Heart right ventricle (tissue), 16 donors: Measurements from ENCODE around the gene NPFFR1. TPM values are rescaled to one million over a fixed set of nuclear protein-coding genes. Genes with fewer than 3 reads are reported as not detected.

Experiments used
- ATAC-seq, 8 donors: fragments of 200-7000 bp; cut with Tn5 transposase; one replicate each; pipeline ENCODE4 v1.9.1; 2020; ENCODE audit warnings: mild to moderate bottlenecking in 8 of 8, moderate library complexity in 8 of 8, moderate number of reproducible peaks in 1 of 8
- DNase-seq, 2 donors: peaks; one replicate each; pipeline ENCODE4 v3.0.0-alpha.2; 2020
- H3K27ac ChIP-seq, 10 donors: fragments of 200-600 bp; sonication (generic) in 2 of 10; one replicate each; pipeline versions ENCODE4 v1.5.0 to v1.8.0; 2020 to 2022; ENCODE audit warnings: mild to moderate bottlenecking in 3 of 10
- H3K27me3 ChIP-seq, 7 donors: fragments of 200-600 bp; one replicate each; pipeline ENCODE4 v1.8.0; 2021 to 2022; ENCODE audit warnings: mild to moderate bottlenecking in 2 of 7
- H3K36me3 ChIP-seq, 9 donors: fragments of 200-600 bp; sonication (generic) in 1 of 9; one replicate each; pipeline versions ENCODE4 v1.5.0 to v1.8.0; 2020 to 2022; ENCODE audit warnings: mild to moderate bottlenecking in 2 of 9
- H3K4me1 ChIP-seq, 9 donors: fragments of 200-600 bp; sonication (generic) in 1 of 9; one replicate each; pipeline versions ENCODE4 v1.5.0 to v1.8.0; 2020 to 2022; ENCODE audit warnings: mild to moderate bottlenecking in 4 of 9
- H3K4me3 ChIP-seq, 10 donors: fragments of 200-600 bp; sonication (generic) in 2 of 10; one replicate each; pipeline versions ENCODE4 v1.5.0 to v1.8.0; 2020 to 2022; ENCODE audit warnings: mild to moderate bottlenecking in 7 of 10, moderate library complexity in 2 of 10
- H3K9me3 ChIP-seq, 11 donors: fragments of 200-600 bp in 10 of 11; sonication (generic) in 2 of 11; one replicate each; pipeline versions ENCODE4 v1.5.0 to v1.8.0; 2013 to 2022; ENCODE audit warnings: mild to moderate bottlenecking in 2 of 11, control low read depth in 1 of 11, moderate library complexity in 1 of 11
- WGBS, 2 donors: extraction: QIAGEN DNeasy Blood & Tissue Kit; methylation state at CpG; one replicate each; pipeline ENCODE4 v1.1.7; 2013; ENCODE audit warnings: inconsistent platforms in 1 of 2; 5-methylcytosine and 5-hydroxymethylcytosine counted together
- intact Hi-C, 10 donors: fragments of 100-400 bp; cut with DNase I; formaldehyde crosslinking; loops; one replicate each; pipeline versions ENCODE4 v1.11.1 to v1.14.2; 2022
- polyA plus RNA-seq, 2 donors: library from polyadenylated mRNA; stranded (reverse); fragments of 200-250 nt; gene quantifications; one replicate each; pipeline ENCODE4 v1.2.3, GENCODE V29; 2013
- total RNA-seq, 10 donors: library from RNA; stranded (reverse); fragmentation: NEBNext Ultra II Directional in 3 of 10; extraction: Animal tissue kit (Norgen Biotek cat#: 25700) in 3 of 10; gene quantifications; one replicate each; pipeline versions ENCODE4 v1.2.1 to v1.2.4, GENCODE V29; 2021 to 2023
- TF ChIP-seq, protein P1 (sequence below), 9 donors: fragments of 200-600 bp; sonication (generic) in 2 of 9; IDR thresholded peaks; one replicate each; pipeline versions ENCODE4 v1.5.0 to v1.8.0; 2021 to 2022; ENCODE audit warnings: antibody characterized with exemption in 9 of 9, mild to moderate bottlenecking in 5 of 9, moderate library complexity in 1 of 9
- donor health status: Arrhythmogenic right ventricular cardiomyopathy.
- donor health status: ischemic (EF 13 %, LVEDD 7.1; RV severe dilation, severe dysfunction).
- donor health status: healthy with polysubstance abuse.
- donor health status: DM: no; HTN: yes; CAD: no.
- donor health status: DM: no; HTN: no; CAD: no.
- donor health status: ischemic (EF 25% LVEDD 6.9; RV normal size, moderate dysfunction).
- donor health status: ischemic (EF 25% LVEDD 5.7; RV mildly dilated, moderate dysfunction).
- donor health status: healthy.
- donor health status: DM: yes; HTN: yes; CAD: no.
- donor health status: Ischemic cardiomyopathy.
- donor health status: ischemic (EF 35%, LVEDD 5.7; RV mildly dilated, moderate dysfunction).
- donor health status: nonischemic (EF 11% LVEDD 7.7; RV severe dilation, severe dysfunction).
- donor health status: DM: yes; HTN: yes; CAD: no.
- donor health status: PGD.
- donor health status: ischemic (EF 29% LVEDD 5.4; RV normal size, mild dysfunction).
- donor health status: nonischemic (EF 23%, LVEDD 6.1; RV moderate dilation, normal function).

The NPFFR1 gene
- total and polyA plus RNA-seq, 12 donors = 0.07 TPM; not detected in 11

DNA sequence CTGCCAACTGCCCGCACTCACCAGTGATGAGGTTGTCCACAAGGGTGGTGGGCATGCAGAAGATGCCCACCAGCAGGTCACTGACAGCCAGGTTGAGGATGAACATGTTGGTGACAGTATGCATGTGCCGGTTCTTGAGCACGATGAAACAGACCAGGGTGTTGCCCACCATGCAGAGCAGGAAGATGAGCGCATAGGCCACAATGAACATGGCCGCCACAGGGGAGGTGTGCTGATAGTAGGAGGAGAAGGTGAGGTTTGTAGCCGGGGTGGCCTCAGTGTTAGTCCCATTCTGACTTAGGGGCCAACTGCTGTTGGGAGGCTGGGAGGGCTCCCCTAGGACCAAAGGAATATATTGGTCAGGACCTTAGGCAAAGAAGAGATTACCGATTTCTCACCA is 17.7 kb downstream of the NPFFR1 start:
- Histone ChIP-seq H3K36me3 (no peaks in the 10 kb centered on the region), H3K27ac (no peak overlapping the region), H3K4me3 (no peak overlapping the region), H3K4me1 (peaks cover 0 to 14% (median 0%) of the 10 kb centered on the region in 9 donors), H3K27me3 (peaks cover 0 to 19% (median 0%) of the 10 kb centered on the region in 7 donors), H3K9me3 (peaks cover 0 to 7% (median 0%) of the 10 kb centered on the region in 11 donors)
- TF ChIP-seq, protein P1, sequence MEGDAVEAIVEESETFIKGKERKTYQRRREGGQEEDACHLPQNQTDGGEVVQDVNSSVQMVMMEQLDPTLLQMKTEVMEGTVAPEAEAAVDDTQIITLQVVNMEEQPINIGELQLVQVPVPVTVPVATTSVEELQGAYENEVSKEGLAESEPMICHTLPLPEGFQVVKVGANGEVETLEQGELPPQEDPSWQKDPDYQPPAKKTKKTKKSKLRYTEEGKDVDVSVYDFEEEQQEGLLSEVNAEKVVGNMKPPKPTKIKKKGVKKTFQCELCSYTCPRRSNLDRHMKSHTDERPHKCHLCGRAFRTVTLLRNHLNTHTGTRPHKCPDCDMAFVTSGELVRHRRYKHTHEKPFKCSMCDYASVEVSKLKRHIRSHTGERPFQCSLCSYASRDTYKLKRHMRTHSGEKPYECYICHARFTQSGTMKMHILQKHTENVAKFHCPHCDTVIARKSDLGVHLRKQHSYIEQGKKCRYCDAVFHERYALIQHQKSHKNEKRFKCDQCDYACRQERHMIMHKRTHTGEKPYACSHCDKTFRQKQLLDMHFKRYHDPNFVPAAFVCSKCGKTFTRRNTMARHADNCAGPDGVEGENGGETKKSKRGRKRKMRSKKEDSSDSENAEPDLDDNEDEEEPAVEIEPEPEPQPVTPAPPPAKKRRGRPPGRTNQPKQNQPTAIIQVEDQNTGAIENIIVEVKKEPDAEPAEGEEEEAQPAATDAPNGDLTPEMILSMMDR (IDR thresholded peaks at IDR 0.05) = no peak
- ATAC-seq (no peak), DNase-seq (no peak)
- intact Hi-C loops = loop anchor here in 2 of 10 donors (5.0 kb wide), 2 partner anchors 39 to 96 kb away; no protein-coding TSS in a partner anchor
- 94 to 97% methylated on average over 7 of the region's 7 CpGs for WGBS, 2 donors

DNA sequence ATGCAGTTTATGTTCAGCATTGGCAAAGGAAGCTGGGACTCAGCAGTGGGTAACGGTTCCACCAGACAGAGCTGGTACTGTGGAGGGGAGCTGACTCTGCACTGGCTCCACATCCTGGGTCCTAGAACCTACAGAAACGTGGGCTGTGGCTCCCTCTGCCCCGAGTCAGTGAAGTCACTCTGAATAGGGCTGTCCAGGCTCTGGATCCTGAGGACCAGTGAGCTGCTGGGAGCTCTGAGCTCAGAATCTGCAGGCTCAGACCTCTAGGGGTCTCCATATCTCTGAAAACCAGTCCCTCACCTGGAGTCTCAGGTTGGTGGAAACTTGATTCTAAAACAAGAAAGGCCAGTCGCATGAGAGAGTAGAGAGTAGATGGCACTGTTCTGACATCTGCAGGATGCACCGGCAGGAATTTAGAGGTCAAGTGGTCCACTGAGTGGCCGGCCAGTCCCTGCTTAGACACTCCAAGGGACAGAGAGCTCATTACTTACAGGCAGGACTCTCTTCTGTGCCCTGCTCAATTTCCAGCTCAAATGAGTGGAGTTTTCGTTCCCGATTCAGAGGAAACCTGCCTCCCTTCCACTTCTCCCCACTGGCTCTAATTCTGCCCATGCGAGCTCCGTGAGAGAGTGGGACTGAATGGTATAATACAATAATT is 18.6 kb downstream of the NPFFR1 start:
- Histone ChIP-seq H3K27me3 (peaks cover 0 to 28% (median 0%) of the 10 kb centered on the region in 7 donors), H3K36me3 (no peaks in the 10 kb centered on the region), H3K9me3 (peaks cover 0 to 13% (median 0%) of the 10 kb centered on the region in 11 donors), H3K27ac (no peak overlapping the region), H3K4me3 (no peak overlapping the region), H3K4me1 (peaks cover 0 to 14% (median 0%) of the 10 kb centered on the region in 9 donors)
- DNase-seq = no peak
- TF ChIP-seq, protein P1 (IDR thresholded peaks at IDR 0.05) = peak in 6 of 9 donors; percentile 22 to 42 (median 30)
- intact Hi-C loops = loop anchor here in 2 of 10 donors (5.0 kb wide), 2 partner anchors 38 to 97 kb away; no protein-coding TSS in a partner anchor
- peak in 5 of 8 donors; percentile 33 to 53 (median 40) for ATAC-seq
- WGBS, 2 donors = 44 to 49% methylated on average over 10 of the region's 10 CpGs

DNA sequence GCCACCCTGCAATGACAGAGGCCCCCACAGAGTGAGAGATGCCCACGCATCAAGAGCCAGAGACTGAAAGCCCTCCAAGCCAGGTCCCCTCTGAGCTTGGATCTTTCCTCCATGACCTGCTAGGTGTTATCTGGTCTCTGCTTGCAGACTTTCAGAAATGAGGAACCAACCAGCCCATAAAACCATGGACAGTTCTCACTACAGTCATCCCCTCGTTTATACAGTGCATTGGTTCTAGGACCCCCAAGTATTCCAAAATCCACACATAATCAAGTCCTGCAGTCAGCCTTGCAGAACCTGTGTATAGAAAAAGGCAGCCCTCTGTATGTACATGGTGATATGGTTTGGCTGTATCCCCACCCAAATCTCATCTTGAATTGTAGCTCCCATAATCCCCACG is 23.1 kb downstream of the NPFFR1 start:
- Histone ChIP-seq H3K27ac (no peak overlapping the region), H3K9me3 (peaks cover 0 to 13% (median 0%) of the 10 kb centered on the region in 11 donors), H3K4me1 (peaks cover 0 to 5% (median 0%) of the 10 kb centered on the region in 9 donors), H3K27me3 (peaks cover 6 to 59% (median 14%) of the 10 kb centered on the region in 7 donors), H3K36me3 (no peaks in the 10 kb centered on the region), H3K4me3 (no peak overlapping the region)
- WGBS, 2 donors = 70 to 86% methylated on average over 3 of the region's 3 CpGs
- no peak for DNase-seq
- TF ChIP-seq, protein P1 (IDR thresholded peaks at IDR 0.05) = no peak
- ATAC-seq = no peak
- intact Hi-C loops = no loop called here

DNA sequence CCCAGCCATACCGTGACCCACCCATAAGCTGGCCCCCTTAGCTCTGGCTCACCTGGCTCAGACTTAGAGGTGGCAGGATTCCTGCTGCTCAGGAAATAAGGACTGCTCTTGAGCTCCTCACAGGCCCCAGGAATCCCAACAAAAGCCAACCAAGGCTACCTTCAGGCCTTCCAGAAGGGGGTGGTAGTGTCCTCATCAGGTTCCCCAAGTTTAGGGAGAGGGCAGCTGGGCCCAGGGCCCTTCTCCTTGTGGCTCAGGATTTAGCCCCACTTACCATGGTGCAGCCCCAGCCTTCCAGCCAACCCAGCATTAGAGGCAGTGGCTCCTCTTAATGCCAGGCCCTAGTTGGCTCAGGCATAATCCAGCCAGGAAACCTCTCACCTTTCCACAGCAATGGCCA is 23.5 kb downstream of the NPFFR1 start:
- WGBS, 2 donors = 60 to 74% methylated on average over 1 of the region's 1 CpG
- intact Hi-C loops = no loop called here

More for the DNA sequence above, 23.5 kb downstream of the NPFFR1 start:
- no peak overlapping the region for H3K27ac ChIP-seq
- ATAC-seq = no peak
- H3K36me3 ChIP-seq = no peaks in the 10 kb centered on the region
- no peak overlapping the region for H3K4me3 ChIP-seq
- peaks cover 0 to 13% (median 0%) of the 10 kb centered on the region in 11 donors for H3K9me3 ChIP-seq
- DNase-seq = no peak
- peaks cover 0 to 9% (median 5%) of the 10 kb centered on the region in 9 donors for H3K4me1 ChIP-seq
- TF ChIP-seq, protein P1 (IDR thresholded peaks at IDR 0.05) = no peak
- peaks cover 10 to 60% (median 19%) of the 10 kb centered on the region in 7 donors for H3K27me3 ChIP-seq
